Subcutaneous adipose tissue (tissue), 4 donors: ENCODE data around the gene JAM3. TPM values are rescaled to one million over a fixed set of nuclear protein-coding genes. Genes with fewer than 3 reads are reported as not detected.

Experiments used
- total RNA-seq, 4 donors: library from RNA; depleted of rRNA; stranded (reverse); fragments of >200 nt; gene quantifications; one replicate each; pipeline ENCODE4 v1.1.0, GENCODE V29; 2016
- TF ChIP-seq, protein P1 (sequence below): fragments of 450-650 bp; IDR thresholded peaks from one replicate; pipeline ENCODE4 v1.5.1; 2016; ENCODE audit warnings: low read depth, mild to moderate bottlenecking, control low read depth, antibody characterized with exemption, moderate library complexity

The JAM3 gene
- total RNA-seq, result 10 to 100 TPM; 14.2 to 18.3 (median 16.5) TPM

DNA sequence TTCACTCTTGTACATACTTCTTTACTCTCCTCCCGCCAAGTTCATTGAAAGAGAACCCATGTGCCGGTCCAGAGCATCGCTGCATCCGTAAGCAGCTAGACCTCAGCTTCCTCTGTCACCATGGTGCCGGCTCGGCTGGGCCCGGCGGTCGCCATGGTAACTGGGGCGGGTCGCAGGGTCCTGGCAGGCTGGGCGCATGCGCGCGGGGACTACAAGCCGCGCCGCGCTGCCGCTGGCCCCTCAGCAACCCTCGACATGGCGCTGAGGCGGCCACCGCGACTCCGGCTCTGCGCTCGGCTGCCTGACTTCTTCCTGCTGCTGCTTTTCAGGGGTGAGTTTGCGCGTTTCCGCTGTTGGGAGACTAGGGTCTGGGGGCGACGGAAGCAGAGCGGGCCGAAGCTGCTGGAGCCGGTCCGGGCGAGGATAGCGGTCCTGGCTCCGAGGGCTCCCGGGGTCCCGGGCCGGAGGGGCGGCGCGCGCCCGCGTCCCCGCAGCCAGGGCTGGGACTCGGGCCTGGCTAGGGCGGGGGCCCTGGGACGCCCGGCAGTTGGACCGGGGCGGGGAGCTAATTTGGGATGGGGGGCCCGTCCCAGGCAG is at the start of gene JAM3:
Gene JAM3, plus strand, starts transcription at position 244 of the 597 bp plus-strand sequence. Its CDS starts 12 bp downstream, at position 256.
- TF ChIP-seq, protein P1, sequence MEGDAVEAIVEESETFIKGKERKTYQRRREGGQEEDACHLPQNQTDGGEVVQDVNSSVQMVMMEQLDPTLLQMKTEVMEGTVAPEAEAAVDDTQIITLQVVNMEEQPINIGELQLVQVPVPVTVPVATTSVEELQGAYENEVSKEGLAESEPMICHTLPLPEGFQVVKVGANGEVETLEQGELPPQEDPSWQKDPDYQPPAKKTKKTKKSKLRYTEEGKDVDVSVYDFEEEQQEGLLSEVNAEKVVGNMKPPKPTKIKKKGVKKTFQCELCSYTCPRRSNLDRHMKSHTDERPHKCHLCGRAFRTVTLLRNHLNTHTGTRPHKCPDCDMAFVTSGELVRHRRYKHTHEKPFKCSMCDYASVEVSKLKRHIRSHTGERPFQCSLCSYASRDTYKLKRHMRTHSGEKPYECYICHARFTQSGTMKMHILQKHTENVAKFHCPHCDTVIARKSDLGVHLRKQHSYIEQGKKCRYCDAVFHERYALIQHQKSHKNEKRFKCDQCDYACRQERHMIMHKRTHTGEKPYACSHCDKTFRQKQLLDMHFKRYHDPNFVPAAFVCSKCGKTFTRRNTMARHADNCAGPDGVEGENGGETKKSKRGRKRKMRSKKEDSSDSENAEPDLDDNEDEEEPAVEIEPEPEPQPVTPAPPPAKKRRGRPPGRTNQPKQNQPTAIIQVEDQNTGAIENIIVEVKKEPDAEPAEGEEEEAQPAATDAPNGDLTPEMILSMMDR, result no peak

DNA sequence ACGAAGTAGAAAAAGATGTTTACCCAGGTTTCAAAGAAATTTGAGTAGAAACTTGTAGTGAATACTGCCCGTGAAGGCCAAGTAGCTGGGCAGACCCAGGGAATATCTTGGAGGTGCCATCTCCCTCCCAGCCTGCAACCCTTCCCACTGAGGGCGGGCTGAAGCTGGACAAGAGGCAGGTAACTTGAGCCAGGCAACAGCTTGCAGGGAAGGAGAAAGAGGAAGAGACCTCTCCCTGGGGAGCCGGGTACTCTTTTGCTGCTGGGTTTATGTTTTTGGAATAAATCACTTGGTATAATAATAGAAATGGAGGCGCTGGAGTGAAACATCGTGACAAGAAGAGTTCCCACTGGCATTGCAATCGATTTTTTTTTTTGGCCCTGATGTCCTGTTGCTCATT is 49.4 kb upstream of the JAM3 start:
- TF ChIP-seq, protein P1, result no peak

DNA sequence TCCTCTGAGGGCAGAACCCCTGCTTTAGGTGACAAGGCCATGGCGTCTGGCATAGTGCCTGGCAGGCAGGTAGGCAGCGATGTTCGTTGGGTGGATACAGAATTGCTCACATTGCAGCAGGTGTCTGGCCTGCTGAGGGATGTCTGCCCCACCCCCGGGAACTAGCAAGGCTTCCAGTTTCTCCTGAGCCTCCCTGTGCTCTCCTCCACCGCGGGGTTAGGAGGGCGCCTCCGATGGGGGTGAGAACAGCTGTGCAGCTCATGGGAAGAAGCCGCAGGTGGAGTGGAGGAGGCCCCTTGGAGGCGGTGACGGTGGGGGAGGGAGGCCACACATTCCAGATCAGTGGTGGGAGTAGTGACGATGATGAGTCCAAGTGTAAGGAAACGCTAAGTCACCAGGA is 48.3 kb upstream of the JAM3 start:
- TF ChIP-seq, protein P1, result no peak

- TF ChIP-seq, protein P1, result no peak
Observed at GRCh38 chr11:134021326-134021725, 47.5 kb upstream of the JAM3 start.

GRCh38 chr11:134022748-134023147 is 46.1 kb upstream of the JAM3 start:
- TF ChIP-seq, protein P1, result no peak

GRCh38 chr11:134024420-134025081 is 44.3 kb upstream of the JAM3 start:
- TF ChIP-seq, protein P1, result no peak

DNA sequence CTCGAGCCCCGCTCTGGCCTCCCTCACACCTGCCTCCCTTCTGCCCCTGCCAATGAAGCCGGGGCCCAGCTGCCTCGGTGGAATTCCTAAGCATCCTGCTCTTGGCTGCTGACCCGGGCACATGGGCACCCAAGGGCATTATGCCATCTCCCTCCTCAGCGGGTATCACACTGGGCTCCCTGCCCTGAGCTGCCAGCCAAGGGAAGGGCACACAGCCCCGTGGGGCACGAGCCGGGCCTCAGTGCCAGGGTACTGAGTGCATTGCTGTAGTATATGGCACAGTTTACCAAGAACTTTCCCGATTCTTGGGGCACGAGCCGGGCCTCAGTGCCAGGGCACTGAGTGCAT is 43.8 kb upstream of the JAM3 start:
- TF ChIP-seq, protein P1, result no peak
